ENCODE measurements around the gene CXCR5. TPM values are rescaled to one million over a fixed set of nuclear protein-coding genes. Genes with fewer than 3 reads are reported as not detected.
"Not testable (repeated sequence)": the region's sequence is repeated elsewhere in the genome, so short reads cannot be mapped to it uniquely, and the experiment has no call there.

The CXCR5 gene
- under 1 TPM in 6 of 8 experiments, not detected in 2; 0.04 to 0.19 (median 0.11) TPM for total RNA-seq

- ATAC-seq (replicated peaks in 6 of 8) = peak in 3 of 8 experiments; percentile 9 to 47 (median 10)
- H3K4me1 ChIP-seq (replicated peaks in 1 of 2) = peaks cover 9 to 16% of the 10 kb centered on the region in 2 donors
- in situ Hi-C loops (cut with MboI; ENCODE audit: low pct_unique_long_range_greater_than_20kb in 2 of 9, low sequenced_read_pairs in 9 of 9, unreplicated experiment in 9 of 9) = no loop called here
- no peak within 1 kb of the TSS for H3K4me3 ChIP-seq
- no peak within 1 kb of the TSS for H3K27ac ChIP-seq
- WGBS, 10 experiments = 35 to 100% (median 73%) methylated on average over 1 to 13 of the region's 16 CpGs; no CpG with 5 or more reads in 1 of the 10 experiments
Observed at GRCh38 chr11:118883368-118884071, at the start of gene CXCR5. Gene CXCR5 (plus strand): TSS chr11:118883892. CDS start chr11:118883942, 50 bp downstream.

- Histone ChIP-seq H3K27ac (no peak overlapping the region), H3K4me1 (replicated peaks in 1 of 2) (no peaks in the 10 kb centered on the region), H3K4me3 (no peak overlapping the region)
- 59 to 80% (median 72%) methylated on average over 1 to 6 of the region's 6 CpGs; no CpG with 5 or more reads in 1 of the 10 experiments for WGBS, 10 experiments
- in situ Hi-C loops (cut with MboI; ENCODE audit: low pct_unique_long_range_greater_than_20kb in 2 of 9, low sequenced_read_pairs in 9 of 9, unreplicated experiment in 9 of 9) = no loop called here
- peak in 2 of 8 experiments; percentile 18 to 32 for ATAC-seq (replicated peaks in 6 of 8)
Observed at GRCh38 chr11:118834427-118835028, 49.2 kb upstream of the CXCR5 start.

- in situ Hi-C loops (cut with MboI; ENCODE audit: low pct_unique_long_range_greater_than_20kb in 2 of 9, low sequenced_read_pairs in 9 of 9, unreplicated experiment in 9 of 9) = no loop called here
- Histone ChIP-seq H3K4me1 (replicated peaks in 1 of 2) (no peaks in the 10 kb centered on the region), H3K27ac (no peak overlapping the region), H3K4me3 (no peak overlapping the region)
- WGBS, 10 experiments = 27 to 92% (median 81%) methylated on average over 2 to 7 of the region's 8 CpGs; no CpG with 5 or more reads in 1 of the 10 experiments
- no peak for ATAC-seq (replicated peaks in 6 of 8)
Observed at GRCh38 chr11:118837868-118838267, 45.8 kb upstream of the CXCR5 start.

- in situ Hi-C loops (cut with MboI; ENCODE audit: low pct_unique_long_range_greater_than_20kb in 2 of 9, low sequenced_read_pairs in 9 of 9, unreplicated experiment in 9 of 9) = no loop called here
- H3K4me1 ChIP-seq (replicated peaks in 1 of 2) = no peaks in the 10 kb centered on the region
- no peak for ATAC-seq (replicated peaks in 6 of 8)
- WGBS, 10 experiments = 47 to 100% (median 84%) methylated on average over 1 to 4 of the region's 4 CpGs
- no peak overlapping the region for H3K27ac ChIP-seq
- no peak overlapping the region for H3K4me3 ChIP-seq
Observed at GRCh38 chr11:118838905-118839553, 44.7 kb upstream of the CXCR5 start.

GRCh38 chr11:118841469-118842242 is 42.0 kb upstream of the CXCR5 start:
- in situ Hi-C loops (cut with MboI; ENCODE audit: low pct_unique_long_range_greater_than_20kb in 2 of 9, low sequenced_read_pairs in 9 of 9, unreplicated experiment in 9 of 9) = no loop called here
- Histone ChIP-seq H3K4me3 (no peak overlapping the region), H3K27ac (no peak overlapping the region), H3K4me1 (replicated peaks in 1 of 2) (no peaks in the 10 kb centered on the region)
- ATAC-seq (replicated peaks in 6 of 8) = no peak
- WGBS, 10 experiments = 0 to 88% (median 70%) methylated on average over 1 to 5 of the region's 8 CpGs; no CpG with 5 or more reads in 1 of the 10 experiments

- in situ Hi-C loops (cut with MboI; ENCODE audit: low pct_unique_long_range_greater_than_20kb in 2 of 9, low sequenced_read_pairs in 9 of 9, unreplicated experiment in 9 of 9) = no loop called here
- H3K27ac ChIP-seq = no peak overlapping the region
- ATAC-seq (replicated peaks in 6 of 8) = no peak
- no peaks in the 10 kb centered on the region for H3K4me1 ChIP-seq (replicated peaks in 1 of 2)
- no peak overlapping the region for H3K4me3 ChIP-seq
- 0 to 81% (median 40%) methylated on average over 1 to 2 of the region's 2 CpGs; no CpG with 5 or more reads in 1 of the 10 experiments for WGBS, 10 experiments
Observed at GRCh38 chr11:118842369-118842768, 41.3 kb upstream of the CXCR5 start.

- H3K4me1 ChIP-seq (replicated peaks in 1 of 2); H3K27ac ChIP-seq; ATAC-seq (replicated peaks in 6 of 8); H3K4me3 ChIP-seq; in situ Hi-C loops (cut with MboI; ENCODE audit: low pct_unique_long_range_greater_than_20kb in 2 of 9, low sequenced_read_pairs in 9 of 9, unreplicated experiment in 9 of 9): not testable (repeated sequence)
- 0 to 89% (median 72%) methylated on average over 1 to 5 of the region's 7 CpGs for WGBS, 10 experiments
Observed at GRCh38 chr11:118842843-118843242, 40.8 kb upstream of the CXCR5 start.

GRCh38 chr11:118843565-118843964 is 40.1 kb upstream of the CXCR5 start:
- WGBS, 10 experiments = 33 to 100% (median 71%) methylated on average over 1 to 2 of the region's 2 CpGs; no CpG with 5 or more reads in 3 of the 10 experiments
- H3K27ac ChIP-seq = no peak overlapping the region
- no peaks in the 10 kb centered on the region for H3K4me1 ChIP-seq (replicated peaks in 1 of 2)
- H3K4me3 ChIP-seq = no peak overlapping the region
- ATAC-seq (replicated peaks in 6 of 8) = no peak
- in situ Hi-C loops (cut with MboI; ENCODE audit: low pct_unique_long_range_greater_than_20kb in 2 of 9, low sequenced_read_pairs in 9 of 9, unreplicated experiment in 9 of 9) = no loop called here

GRCh38 chr11:118845369-118845768 is 38.3 kb upstream of the CXCR5 start:
- in situ Hi-C loops (cut with MboI; ENCODE audit: low pct_unique_long_range_greater_than_20kb in 2 of 9, low sequenced_read_pairs in 9 of 9, unreplicated experiment in 9 of 9) = no loop called here
- no peak overlapping the region for H3K4me3 ChIP-seq
- ATAC-seq (replicated peaks in 6 of 8) = no peak
- no peaks in the 10 kb centered on the region for H3K4me1 ChIP-seq (replicated peaks in 1 of 2)
- no peak overlapping the region for H3K27ac ChIP-seq

GRCh38 chr11:118846181-118846935 is 37.3 kb upstream of the CXCR5 start:
- no peaks in the 10 kb centered on the region for H3K4me1 ChIP-seq (replicated peaks in 1 of 2)
- in situ Hi-C loops (cut with MboI; ENCODE audit: low pct_unique_long_range_greater_than_20kb in 2 of 9, low sequenced_read_pairs in 9 of 9, unreplicated experiment in 9 of 9) = no loop called here
- no peak overlapping the region for H3K4me3 ChIP-seq
- no peak overlapping the region for H3K27ac ChIP-seq
- peak in 2 of 8 experiments; percentile 26 to 60 for ATAC-seq (replicated peaks in 6 of 8)
- WGBS, 10 experiments = 20 to 100% (median 70%) methylated on average over 1 to 3 of the region's 3 CpGs; no CpG with 5 or more reads in 3 of the 10 experiments

- in situ Hi-C loops (cut with MboI; ENCODE audit: low pct_unique_long_range_greater_than_20kb in 2 of 9, low sequenced_read_pairs in 9 of 9, unreplicated experiment in 9 of 9) = no loop called here
- Histone ChIP-seq H3K4me3 (no peak overlapping the region), H3K27ac (no peak overlapping the region), H3K4me1 (replicated peaks in 1 of 2) (no peaks in the 10 kb centered on the region)
- ATAC-seq (replicated peaks in 6 of 8) = no peak
- 45 to 100% (median 81%) methylated on average over 1 to 4 of the region's 4 CpGs; no CpG with 5 or more reads in 2 of the 10 experiments for WGBS, 10 experiments
Observed at GRCh38 chr11:118849825-118850224, 33.9 kb upstream of the CXCR5 start.

GRCh38 chr11:118851970-118852369 is 31.7 kb upstream of the CXCR5 start:
- in situ Hi-C loops (cut with MboI; ENCODE audit: low pct_unique_long_range_greater_than_20kb in 2 of 9, low sequenced_read_pairs in 9 of 9, unreplicated experiment in 9 of 9) = no loop called here
- Histone ChIP-seq H3K27ac (no peak overlapping the region), H3K4me3 (no peak overlapping the region), H3K4me1 (replicated peaks in 1 of 2) (no peaks in the 10 kb centered on the region)
- WGBS, 10 experiments = 24 to 100% (median 64%) methylated on average over 1 to 3 of the region's 3 CpGs
- no peak for ATAC-seq (replicated peaks in 6 of 8)
